ENCODE data around the gene IFT88.

The IFT88 gene

DNA sequence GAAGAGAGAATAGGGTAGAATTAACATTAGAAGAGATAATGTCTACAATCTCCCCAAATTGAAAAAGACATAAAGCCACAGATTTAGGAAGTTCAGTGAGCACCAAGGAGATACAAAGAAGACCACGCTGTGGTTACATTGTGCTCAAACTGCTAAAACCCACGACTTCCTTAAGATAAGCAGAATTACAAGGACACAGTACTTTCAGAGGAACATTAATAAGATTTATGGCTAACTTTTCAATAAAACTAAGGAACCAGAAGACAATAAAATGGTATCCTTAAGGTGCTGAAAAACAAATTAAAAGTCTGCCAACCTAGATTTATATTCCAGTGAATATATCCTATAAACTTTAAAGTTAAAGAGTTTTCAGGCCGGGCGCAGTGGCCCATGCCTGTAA, 129.1 kb downstream of the IFT88 start:
- no peak for DNase-seq

- DNase-seq: no peak
These were observed 132.8 kb downstream of the IFT88 start for GRCh38 chr13:20699715-20700114.

GRCh38 chr13:20700288-20700687, 133.3 kb downstream of the IFT88 start:
- DNase-seq: no peak

DNA sequence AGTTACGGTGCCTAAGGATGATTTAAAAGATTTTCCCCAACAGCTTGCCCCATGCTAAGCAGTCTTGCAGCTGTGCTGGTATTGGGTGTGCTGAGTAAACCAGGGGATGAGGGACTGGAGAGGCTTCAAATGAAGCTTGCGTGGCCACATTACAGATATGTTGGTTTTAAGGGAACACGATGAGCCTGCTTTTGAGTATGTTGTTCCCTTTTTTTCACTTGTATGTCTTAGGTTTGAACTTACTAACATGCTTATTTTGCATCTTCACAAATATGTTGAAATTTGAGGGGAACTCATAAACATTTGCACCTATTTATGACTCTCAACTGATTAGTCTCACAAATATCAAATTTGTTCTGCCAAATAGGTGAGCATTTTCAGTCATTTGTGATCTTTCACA, 134.5 kb downstream of the IFT88 start:
- no peak for DNase-seq

DNA sequence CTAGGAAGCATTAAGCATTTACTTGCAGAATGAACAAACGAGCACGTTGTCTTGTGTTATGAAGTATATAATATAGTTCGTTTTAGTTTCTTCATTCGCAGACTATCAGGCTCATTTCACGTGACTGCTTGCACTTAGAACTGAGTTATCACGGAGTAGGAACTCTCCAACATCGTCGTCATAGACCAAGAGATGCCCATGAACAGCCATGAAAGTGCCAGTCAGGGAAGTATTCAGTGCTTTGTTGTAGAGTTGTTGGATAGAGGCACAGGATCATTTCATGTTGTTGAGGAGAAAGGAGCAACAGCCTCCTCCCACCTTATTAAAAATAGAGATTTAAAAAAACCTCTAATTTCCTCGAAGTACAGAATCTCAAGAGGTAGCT, 135.6 kb downstream of the IFT88 start:
- DNase-seq: no peak

DNA sequence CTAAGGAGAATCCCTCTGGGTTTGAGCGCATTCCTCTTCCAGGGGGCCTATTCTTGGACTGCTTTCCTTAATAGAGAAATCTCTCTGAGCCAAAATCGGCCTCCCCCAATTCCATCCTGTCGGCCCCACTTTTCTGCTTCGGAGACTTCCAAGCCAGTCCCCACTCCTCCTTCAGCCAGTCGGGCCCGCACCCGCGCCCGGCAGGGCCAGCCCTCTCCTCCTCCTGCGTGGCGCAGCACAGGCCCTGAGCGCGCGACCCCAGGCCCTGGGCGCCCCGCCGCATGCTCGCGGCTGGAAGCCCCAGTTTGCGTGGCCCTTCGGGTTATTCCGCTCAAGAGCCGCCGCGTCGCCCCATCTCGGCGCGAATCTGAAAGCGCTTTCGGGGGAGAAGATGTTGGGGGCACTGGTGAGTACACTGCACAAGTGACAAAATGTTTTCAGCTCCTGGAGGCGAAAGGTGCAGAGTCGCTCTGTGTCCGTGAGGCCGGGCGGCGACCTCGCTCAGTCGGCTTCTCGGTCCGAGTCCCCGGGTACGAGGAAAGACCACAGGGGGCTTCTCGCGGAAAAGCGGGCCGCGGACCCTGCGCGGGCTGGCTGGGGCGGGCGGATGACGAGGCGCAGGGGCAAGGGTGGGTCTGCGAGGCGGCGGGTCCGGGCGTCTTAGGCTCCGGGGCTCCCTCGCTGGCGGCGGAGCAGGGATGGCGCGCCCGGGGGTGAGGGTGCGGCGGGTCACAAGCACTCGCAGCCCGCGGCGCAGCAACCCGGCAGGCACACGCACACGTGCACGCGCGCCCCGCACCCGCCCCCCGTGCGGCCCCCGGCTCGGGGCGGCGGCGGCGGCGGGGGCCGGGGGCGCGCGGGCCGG, 136.2 kb downstream of the IFT88 start, which contains the start of gene IL17D:
IL17D (plus strand) TSS at position 785 of the 865 bp plus-strand sequence. CDS start 303 bp downstream, outside the sequence.
- DNase-seq: peak; percentile 71

DNA sequence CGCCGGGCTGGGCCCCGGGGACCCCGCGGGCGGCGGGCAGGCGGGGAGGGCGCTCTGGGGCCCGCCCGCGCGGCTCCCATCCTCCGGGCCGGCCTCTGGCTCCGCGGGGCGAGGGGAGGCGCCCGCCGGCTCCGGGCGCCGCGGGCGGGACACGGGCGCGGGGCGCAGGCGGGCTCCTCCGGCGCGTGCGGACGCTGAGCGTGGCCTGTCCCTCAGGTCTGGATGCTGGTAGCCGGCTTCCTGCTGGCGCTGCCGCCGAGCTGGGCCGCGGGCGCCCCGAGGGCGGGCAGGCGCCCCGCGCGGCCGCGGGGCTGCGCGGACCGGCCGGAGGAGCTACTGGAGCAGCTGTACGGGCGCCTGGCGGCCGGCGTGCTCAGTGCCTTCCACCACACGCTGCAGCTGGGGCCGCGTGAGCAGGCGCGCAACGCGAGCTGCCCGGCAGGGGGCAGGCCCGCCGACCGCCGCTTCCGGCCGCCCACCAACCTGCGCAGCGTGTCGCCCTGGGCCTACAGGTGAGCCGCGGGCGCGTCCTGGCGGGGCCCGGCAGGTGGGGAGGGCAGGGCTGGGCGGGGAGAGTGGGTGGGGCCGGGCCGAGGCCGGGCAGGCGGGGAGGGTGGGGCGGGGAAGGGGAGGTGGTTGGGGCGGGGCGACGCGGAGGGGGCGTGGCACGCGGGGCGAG, 137.0 kb downstream of the IFT88 start:
- DNase-seq: peak; percentile 90

GRCh38 chr13:20704459-20705069, 137.6 kb downstream of the IFT88 start:
- DNase-seq: no peak

DNA sequence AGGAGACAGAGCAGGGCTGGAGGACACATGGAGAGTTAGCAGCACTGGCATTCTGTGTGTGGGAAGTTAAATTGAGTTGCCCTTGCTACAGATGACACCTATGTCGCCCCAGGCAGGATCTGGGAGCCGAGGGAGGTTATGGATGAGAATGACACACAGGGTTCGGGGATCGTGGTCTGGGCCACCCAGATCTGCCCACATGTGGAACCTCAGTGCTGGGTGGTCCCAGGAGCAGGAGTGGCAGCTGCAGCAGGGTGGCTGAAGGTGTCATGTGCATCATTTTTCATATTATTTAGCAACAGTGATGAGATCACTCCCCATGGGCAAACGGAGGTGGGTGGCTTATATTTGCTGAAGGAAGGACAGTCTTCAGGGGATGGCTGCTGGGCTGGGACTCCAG, 139.7 kb downstream of the IFT88 start:
- DNase-seq: no peak

GRCh38 chr13:20708216-20708615, 141.3 kb downstream of the IFT88 start:
- DNase-seq: no peak

DNA sequence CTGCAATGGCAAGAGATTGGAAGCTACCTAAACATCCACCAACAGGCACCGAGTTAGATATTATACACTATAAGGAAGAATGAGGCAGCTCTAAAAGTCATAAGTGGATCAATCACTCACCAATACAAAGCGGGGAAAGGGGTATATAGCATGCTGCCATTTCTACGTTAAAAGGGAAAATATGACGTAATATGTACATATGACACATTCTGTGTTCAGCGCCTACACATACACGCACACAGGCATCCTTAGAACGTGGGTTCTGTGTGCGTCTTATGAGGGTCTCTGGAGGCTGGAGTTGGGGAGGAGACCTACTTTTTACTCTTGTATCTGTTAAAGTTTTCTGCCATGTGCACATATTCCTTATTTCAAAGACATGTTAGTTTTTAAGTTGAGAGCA, 142.4 kb downstream of the IFT88 start:
- no peak for DNase-seq

DNA sequence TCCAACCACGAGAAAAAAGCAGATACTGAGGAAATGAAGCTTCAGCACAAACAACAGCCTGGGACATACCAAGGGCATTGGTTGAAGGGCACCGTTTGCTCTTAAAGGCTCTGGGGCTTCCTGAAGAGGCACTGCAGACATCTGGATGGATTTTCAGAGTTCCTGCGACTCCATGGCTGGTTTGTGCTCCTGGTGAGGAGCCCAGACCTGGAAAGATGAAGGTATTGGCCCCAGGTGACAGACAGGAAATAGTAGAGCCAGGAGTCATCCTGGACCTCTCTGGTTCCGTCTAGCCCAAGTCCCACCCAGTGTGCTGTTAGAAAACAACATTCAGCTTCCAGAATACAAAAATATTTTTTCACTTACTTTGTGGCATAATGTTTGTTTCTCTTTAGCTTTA, 142.8 kb downstream of the IFT88 start:
- no peak for DNase-seq

- DNase-seq: no peak
These were observed 144.5 kb downstream of the IFT88 start for GRCh38 chr13:20711301-20712044.

- no peak for DNase-seq
These were observed 146.0 kb downstream of the IFT88 start for GRCh38 chr13:20713014-20713376.

GRCh38 chr13:20713751-20714150, 146.8 kb downstream of the IFT88 start:
- no peak for DNase-seq

DNA sequence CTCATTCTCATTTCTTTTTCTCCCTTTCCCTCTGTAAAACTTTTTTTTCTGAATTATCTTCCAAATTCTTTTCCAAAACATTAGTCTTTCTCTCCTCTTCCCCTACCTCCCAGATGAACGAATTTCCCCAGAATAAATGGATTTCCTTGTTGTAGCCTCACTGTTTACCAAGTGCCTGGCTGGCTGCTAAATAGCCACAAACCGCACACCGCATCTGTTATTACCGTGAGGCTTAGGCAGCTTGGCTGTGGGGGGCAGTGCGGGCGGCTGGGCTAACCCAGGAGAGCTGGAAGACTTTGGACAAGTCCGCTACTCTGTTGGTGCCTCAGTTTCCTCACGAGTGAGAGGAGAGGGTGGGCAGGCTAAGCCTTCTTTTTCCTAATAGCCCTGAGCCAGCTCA, 147.2 kb downstream of the IFT88 start:
- DNase-seq: no peak

DNA sequence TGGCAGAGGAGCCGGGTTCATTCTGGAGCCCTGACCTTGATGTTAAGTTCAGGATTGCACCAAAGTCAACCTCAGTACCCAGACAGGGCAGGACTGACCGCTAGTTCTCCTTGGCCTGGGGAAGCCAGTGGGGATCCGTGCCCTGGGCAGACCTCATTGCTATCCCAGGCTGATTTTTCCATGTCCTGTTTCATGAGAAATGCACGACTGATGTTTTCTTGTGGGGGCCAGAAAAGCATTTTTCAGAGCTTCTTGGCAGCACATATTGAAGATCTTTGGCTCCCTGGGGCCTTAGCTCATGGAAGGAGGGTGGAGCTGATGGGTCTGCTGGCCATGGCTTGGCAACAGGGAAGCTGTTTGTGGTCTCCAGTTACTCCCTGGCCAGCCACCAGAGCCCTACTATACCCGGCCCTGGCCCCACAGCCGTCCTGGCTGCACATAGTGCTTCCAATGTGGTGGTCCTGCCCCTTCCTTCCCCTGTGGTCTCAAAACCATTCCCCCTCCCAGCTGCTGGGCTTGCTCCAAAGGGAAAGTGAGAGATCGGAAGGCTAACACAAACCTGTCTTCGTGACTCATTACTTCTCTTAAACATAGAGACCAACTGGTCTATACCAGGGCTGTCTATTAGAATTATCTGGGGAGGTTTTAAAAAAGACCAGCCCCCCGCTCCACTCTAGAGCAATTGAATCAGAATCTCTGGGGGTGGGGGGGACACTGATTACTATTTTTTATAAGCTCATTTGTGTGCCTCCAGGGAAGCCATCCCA, 147.8 kb downstream of the IFT88 start:
- no peak for DNase-seq

GRCh38 chr13:20715330-20715712, 148.4 kb downstream of the IFT88 start:
- no peak for DNase-seq

DNA sequence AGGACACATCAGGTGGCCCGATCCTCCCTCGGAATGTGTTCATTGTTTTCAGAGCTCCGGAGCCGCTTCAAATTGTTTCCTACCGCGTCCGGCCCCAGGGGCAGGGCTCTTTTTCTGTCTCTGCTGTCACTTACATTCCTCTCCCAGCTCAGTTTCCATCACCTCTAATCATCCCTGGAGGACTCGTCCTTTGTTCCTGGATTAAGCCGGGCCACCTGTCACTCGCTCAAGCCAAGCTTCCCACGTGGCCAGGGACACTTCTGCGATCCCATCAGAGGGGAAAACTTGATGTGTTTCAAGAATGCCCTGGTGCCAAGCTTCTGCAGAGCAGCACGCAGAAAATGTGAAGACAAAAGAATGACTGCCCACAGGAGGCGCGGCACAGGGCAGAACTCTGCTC, 150.0 kb downstream of the IFT88 start:
- no peak for DNase-seq

GRCh38 chr13:20717581-20718542, 150.9 kb downstream of the IFT88 start:
- DNase-seq: no peak

GRCh38 chr13:20718958-20719566, 152.1 kb downstream of the IFT88 start:
- DNase-seq: no peak

All from activated effector memory CD4-positive, alpha-beta T cell treated with anti-CD3 and anti-CD28 coated beads, Interleukin-2, amount 50 U/mL, for 16 hours (primary cell).